ENCODE results near the gene TMEM60.

Gene TMEM60

DNA sequence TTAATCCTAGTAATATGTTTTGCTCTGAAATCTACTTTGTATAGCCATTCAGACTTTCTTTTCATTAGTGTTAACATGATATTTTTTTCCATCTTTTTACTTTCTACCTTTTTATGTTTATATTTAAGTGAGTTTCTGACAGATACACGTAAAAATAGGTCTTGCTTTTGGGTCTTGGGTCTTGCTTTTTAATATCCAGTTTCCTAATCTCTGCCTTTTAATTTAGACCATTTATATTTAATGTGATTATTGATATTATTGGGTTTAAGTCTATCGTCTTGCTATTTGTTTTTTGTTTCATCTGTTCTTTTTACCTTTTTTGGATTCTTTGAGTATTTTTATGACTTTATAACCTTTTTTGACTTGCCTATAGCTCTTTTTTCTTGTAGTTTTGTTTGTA, 8.2 kb upstream of the TMEM60 start:
- TF ChIP-seq EP300 (IDR thresholded peaks at IDR 0.05; ENCODE audit: borderline replicate concordance) (no peak), NFIC (IDR thresholded peaks at IDR 0.05) (no peak), CEBPB (IDR thresholded peaks at IDR 0.05) (no peak), TEAD4 (IDR thresholded peaks at IDR 0.05) (no peak), RAD21 (IDR thresholded peaks at IDR 0.05; ENCODE audit: low read depth) (no peak), CREB1 (IDR thresholded peaks at IDR 0.05; ENCODE audit: low read depth) (no peak), FOXM1 (IDR thresholded peaks at IDR 0.05; ENCODE audit: borderline replicate concordance, low read depth) (no peak), YY1 (IDR thresholded peaks at IDR 0.05; ENCODE audit: low read depth) (no peak), EGR1 (IDR thresholded peaks at IDR 0.05) (no peak), TAF1 (IDR thresholded peaks at IDR 0.05; ENCODE audit: low read depth) (no peak), TCF12 (IDR thresholded peaks at IDR 0.05; ENCODE audit: low read depth) (no peak), ZBTB7A (IDR thresholded peaks at IDR 0.05; ENCODE audit: low read depth) (no peak)
- TF ChIP-seq, protein P1, sequence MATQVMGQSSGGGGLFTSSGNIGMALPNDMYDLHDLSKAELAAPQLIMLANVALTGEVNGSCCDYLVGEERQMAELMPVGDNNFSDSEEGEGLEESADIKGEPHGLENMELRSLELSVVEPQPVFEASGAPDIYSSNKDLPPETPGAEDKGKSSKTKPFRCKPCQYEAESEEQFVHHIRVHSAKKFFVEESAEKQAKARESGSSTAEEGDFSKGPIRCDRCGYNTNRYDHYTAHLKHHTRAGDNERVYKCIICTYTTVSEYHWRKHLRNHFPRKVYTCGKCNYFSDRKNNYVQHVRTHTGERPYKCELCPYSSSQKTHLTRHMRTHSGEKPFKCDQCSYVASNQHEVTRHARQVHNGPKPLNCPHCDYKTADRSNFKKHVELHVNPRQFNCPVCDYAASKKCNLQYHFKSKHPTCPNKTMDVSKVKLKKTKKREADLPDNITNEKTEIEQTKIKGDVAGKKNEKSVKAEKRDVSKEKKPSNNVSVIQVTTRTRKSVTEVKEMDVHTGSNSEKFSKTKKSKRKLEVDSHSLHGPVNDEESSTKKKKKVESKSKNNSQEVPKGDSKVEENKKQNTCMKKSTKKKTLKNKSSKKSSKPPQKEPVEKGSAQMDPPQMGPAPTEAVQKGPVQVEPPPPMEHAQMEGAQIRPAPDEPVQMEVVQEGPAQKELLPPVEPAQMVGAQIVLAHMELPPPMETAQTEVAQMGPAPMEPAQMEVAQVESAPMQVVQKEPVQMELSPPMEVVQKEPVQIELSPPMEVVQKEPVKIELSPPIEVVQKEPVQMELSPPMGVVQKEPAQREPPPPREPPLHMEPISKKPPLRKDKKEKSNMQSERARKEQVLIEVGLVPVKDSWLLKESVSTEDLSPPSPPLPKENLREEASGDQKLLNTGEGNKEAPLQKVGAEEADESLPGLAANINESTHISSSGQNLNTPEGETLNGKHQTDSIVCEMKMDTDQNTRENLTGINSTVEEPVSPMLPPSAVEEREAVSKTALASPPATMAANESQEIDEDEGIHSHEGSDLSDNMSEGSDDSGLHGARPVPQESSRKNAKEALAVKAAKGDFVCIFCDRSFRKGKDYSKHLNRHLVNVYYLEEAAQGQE (IDR thresholded peaks at IDR 0.05; ENCODE audit: low read depth) = no peak
- TF ChIP-seq, protein P2, sequence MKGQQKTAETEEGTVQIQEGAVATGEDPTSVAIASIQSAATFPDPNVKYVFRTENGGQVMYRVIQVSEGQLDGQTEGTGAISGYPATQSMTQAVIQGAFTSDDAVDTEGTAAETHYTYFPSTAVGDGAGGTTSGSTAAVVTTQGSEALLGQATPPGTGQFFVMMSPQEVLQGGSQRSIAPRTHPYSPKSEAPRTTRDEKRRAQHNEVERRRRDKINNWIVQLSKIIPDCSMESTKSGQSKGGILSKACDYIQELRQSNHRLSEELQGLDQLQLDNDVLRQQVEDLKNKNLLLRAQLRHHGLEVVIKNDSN (IDR thresholded peaks at IDR 0.05) = no peak
- TF ChIP-seq, protein P3, sequence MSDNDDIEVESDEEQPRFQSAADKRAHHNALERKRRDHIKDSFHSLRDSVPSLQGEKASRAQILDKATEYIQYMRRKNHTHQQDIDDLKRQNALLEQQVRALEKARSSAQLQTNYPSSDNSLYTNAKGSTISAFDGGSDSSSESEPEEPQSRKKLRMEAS (IDR thresholded peaks at IDR 0.05) = no peak

DNA sequence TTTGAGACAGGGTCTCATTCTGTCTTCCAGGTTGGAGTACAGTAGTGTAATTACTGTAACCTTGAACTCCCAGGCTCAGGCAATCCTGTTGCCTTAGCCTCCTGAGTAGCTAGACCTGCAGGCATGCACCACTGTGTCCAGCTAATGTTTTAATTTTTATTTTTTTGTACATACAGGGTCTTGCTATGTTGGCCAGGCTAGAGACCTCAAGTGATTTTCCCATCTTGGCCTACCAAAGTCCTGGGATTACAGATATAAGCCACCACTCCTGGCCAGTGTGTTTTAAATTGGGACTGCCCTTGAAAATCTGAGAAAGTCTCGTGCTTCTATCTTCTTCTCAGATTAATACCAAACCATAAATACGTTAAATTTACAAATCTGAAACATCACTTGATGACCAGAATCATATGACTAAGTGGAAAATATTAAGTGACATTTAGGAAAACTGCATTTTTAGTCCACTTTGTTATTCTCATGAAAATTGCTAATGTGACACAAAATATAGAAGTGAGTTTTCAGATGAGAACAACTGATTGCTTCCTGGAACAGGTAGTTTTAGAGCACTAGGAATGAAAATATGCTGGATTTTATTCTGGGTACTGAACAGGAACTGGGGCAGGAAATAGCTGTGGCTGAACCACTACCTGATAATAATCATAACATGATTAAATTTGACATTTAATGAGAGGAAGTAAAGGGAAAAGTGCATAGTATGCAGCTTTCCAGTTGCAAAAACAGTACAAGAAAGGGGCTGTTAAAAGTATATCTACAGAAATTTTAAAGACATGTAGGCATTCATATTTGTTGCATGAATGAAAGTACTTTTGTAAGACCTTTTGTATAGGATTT, 4.5 kb upstream of the TMEM60 start:
- TF ChIP-seq TCF12 (IDR thresholded peaks at IDR 0.05; ENCODE audit: low read depth) (no peak), YY1 (IDR thresholded peaks at IDR 0.05; ENCODE audit: low read depth) (no peak), NFIC (IDR thresholded peaks at IDR 0.05) (no peak), EGR1 (IDR thresholded peaks at IDR 0.05) (no peak)

DNA sequence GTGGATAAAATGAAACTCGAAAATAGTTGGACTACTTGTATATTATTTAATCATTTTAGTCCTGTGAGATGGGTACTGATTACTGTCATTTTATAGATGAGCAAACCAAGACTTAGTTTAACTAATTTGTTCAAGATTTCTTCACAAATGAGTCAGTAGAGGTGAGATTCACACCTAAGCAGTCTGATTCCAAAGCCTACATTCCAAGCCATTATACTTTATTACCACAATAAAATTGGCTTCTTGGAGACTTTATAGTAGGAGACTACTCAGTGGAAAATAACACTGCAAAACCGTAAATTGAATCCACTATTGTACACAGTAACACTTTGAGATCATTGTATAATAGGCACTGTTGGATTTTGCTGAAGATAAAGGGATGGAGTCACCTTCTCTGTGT, 2.5 kb upstream of the TMEM60 start:
- TF ChIP-seq, protein P2 (IDR thresholded peaks at IDR 0.05) = no peak
- no peak for TF ChIP-seq CEBPB (IDR thresholded peaks at IDR 0.05)
- no peak for TF ChIP-seq EGR1 (IDR thresholded peaks at IDR 0.05)
- no peak for TF ChIP-seq TEAD4 (IDR thresholded peaks at IDR 0.05)
- TF ChIP-seq RAD21 (IDR thresholded peaks at IDR 0.05; ENCODE audit: low read depth) = no peak

DNA sequence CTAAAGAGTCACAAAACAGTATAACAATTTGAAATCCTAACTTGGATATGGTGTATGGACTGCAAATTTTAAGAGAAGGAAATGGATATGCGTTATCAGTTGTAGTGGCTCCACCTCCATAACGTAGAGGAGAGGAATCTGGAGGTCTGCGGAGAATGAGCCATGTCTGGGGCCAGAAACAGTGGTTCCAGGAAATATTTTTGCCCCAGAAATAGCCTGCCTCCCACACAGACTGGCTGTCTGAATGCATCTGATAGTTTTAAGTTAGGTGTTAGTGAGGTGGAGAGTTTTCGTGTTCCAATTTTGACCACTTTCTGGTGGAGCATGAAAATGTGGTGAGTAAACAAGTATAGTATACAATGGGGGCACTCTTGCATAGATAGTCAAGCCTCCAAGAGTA, 1.9 kb upstream of the TMEM60 start:
- TF ChIP-seq, protein P1 (IDR thresholded peaks at IDR 0.05; ENCODE audit: low read depth) = no peak
- no peak for TF ChIP-seq TCF12 (IDR thresholded peaks at IDR 0.05; ENCODE audit: low read depth)
- no peak for TF ChIP-seq TEAD4 (IDR thresholded peaks at IDR 0.05)
- TF ChIP-seq, protein P3 (IDR thresholded peaks at IDR 0.05) = no peak
- TF ChIP-seq FOXM1 (IDR thresholded peaks at IDR 0.05; ENCODE audit: borderline replicate concordance, low read depth) = no peak
- TF ChIP-seq YY1 (IDR thresholded peaks at IDR 0.05; ENCODE audit: low read depth) = no peak
- no peak for TF ChIP-seq CREB1 (IDR thresholded peaks at IDR 0.05; ENCODE audit: low read depth)
- TF ChIP-seq, protein P2 (IDR thresholded peaks at IDR 0.05) = no peak
- TF ChIP-seq EGR1 (IDR thresholded peaks at IDR 0.05) = no peak
- no peak for TF ChIP-seq NFIC (IDR thresholded peaks at IDR 0.05)
- TF ChIP-seq TAF1 (IDR thresholded peaks at IDR 0.05; ENCODE audit: low read depth) = no peak
- no peak for TF ChIP-seq ZBTB7A (IDR thresholded peaks at IDR 0.05; ENCODE audit: low read depth)
- TF ChIP-seq RAD21 (IDR thresholded peaks at IDR 0.05; ENCODE audit: low read depth) = no peak
- TF ChIP-seq CEBPB (IDR thresholded peaks at IDR 0.05) = no peak

DNA sequence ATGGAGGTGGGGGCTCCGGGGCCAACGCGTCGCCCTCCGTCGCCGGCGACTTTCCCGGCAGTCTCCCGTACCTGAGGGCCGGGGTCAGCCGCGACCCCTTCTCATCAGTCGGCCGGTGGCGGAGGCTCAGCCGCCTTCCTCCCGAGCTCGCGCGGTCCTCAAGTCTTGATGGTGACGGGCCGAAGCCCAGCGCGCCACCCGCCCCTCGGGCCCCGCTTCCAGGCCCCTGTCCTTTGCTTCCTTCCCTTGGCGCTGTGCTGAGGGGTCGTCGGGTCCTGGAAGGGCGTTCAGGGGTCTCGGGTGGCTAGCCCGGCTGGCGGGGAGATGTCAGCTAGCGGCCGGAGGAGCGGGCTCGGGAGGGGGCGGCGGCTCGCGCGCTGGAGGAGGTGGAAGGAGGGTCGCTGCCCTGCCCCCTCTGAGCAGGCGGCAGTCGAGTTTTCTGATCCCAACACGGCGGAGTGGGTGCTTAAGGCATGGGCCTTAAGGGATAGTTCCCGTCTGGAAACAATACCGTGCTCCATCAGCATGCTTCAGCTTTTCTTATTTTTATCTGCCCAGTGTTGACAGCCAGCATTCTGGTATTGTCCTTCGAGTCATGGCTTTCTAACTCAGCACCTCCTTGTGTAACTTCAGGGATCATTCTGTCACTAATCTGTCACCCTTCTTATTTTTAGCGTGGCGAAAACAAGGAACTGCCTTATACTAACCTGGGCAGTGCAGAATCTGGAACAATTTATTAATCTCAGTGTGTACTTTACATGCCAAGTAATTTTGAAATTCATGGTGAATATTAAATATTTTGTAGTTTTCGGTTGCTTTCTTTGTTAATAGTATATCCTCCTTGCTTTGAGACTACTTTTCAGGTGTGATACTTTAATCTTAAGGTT, 1.1 kb upstream of the TMEM60 start:
- TF ChIP-seq EGR1 (IDR thresholded peaks at IDR 0.05) = no peak
- peak; percentile 76; the same call in 1 of the 2 replicates for TF ChIP-seq ZBTB7A (IDR thresholded peaks at IDR 0.05; ENCODE audit: low read depth)
- TF ChIP-seq, protein P3 (IDR thresholded peaks at IDR 0.05) = no peak; the same call in 1 of the 2 replicates
- TF ChIP-seq TCF12 (IDR thresholded peaks at IDR 0.05; ENCODE audit: low read depth) = 0 out of 2 replicates have a peak, but pooled peaks have one; percentile 1
